ENCODE data around the gene ETFA.

Gene ETFA

DNA sequence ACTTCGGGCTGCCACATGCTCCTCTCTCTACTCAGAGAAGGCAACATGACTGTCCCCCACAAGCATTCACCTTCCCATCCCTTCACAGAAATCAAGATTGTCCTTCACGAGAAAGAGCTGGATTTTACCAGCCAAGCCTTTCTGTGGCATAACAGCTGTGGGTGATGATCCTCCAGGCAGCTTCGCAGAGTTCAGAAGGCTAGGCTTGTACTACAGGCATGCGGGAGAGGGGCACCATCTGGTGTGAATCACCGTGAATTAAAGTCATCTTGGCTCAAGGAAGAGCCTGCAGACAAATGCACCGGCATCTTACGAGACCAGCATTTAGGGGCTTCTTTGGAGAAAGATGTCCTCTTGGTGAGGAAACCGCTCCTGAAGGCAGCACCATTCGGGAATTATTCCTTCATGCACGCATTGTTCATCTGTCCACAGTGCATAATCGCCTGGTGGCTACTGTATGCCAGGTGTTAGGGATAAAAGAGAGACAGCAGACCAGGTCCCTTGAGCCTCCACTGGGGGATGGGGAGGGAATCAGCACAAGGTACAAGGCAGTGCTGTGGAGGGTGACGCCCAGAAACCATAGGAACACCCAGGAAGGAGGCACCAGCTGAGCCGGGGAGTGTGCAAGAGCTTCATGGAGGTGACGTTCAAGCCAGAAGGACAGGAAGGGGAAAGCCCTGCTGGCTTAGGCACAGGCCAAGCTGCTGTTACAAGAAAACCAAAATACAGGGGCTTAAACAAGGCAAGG is 142.9 kb downstream of the ETFA start:
- no peak for DNase-seq

DNA sequence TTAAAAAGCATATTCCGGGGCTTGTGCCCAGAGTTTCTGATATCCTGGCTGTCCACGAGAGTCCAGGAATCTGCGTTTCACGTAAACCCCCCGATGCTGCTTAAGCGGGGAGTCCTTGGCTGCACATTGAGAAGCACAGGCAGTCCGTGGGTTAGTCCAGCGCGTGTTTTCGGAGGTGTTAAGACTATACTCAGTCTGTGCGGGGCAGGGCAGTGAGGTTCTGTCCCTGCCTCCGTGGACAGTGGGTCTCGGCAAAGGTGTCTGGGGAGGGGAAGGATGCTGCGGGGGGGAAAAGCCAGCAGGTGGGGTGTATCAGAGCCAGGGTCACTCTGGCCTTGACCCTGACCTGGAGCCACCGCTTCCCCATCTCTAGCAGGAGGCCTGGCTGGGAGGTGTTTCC is 145.3 kb downstream of the ETFA start:
- no peak for DNase-seq

Measured in RPMI8226 (cell line).